HG02642 (cell line): Measurements from ENCODE around the gene PERM1.

Source experiments
- ATAC-seq: cut with Tn5 transposase; IDR thresholded peaks from one replicate; pipeline ENCODE4 v1.9.1; 2021; ENCODE audit warnings: mild to moderate bottlenecking; ENCODE audit not compliant: unreplicated experiment, poor library complexity

PERM1 gene

GRCh38 chr1:937521-937920, 44.4 kb downstream of the PERM1 start:
- ATAC-seq, result no peak

- ATAC-seq, result no peak
These were observed 45.3 kb downstream of the PERM1 start for GRCh38 chr1:936348-937264.

- no peak for ATAC-seq
These were observed 46.1 kb downstream of the PERM1 start for GRCh38 chr1:935751-936231.

- no peak for ATAC-seq
These were observed 46.7 kb downstream of the PERM1 start for GRCh38 chr1:934991-935750.

- no peak for ATAC-seq
These were observed 48.3 kb downstream of the PERM1 start for GRCh38 chr1:933603-933940.

GRCh38 chr1:932776-933602, 48.9 kb downstream of the PERM1 start:
- no peak for ATAC-seq

GRCh38 chr1:932173-932510, 49.8 kb downstream of the PERM1 start:
- ATAC-seq, result no peak

GRCh38 chr1:931380-932172, 50.3 kb downstream of the PERM1 start:
- ATAC-seq, result no peak

GRCh38 chr1:930633-931138, 51.2 kb downstream of the PERM1 start:
- no peak for ATAC-seq

GRCh38 chr1:929712-930632, 51.9 kb downstream of the PERM1 start:
- no peak for ATAC-seq

GRCh38 chr1:928825-929661, 52.9 kb downstream of the PERM1 start:
- no peak for ATAC-seq

- no peak for ATAC-seq
These were observed 54.1 kb downstream of the PERM1 start for GRCh38 chr1:927748-928147.

GRCh38 chr1:927234-927633, 54.7 kb downstream of the PERM1 start:
- no peak for ATAC-seq

- ATAC-seq, result no peak
These were observed 56.1 kb downstream of the PERM1 start for GRCh38 chr1:925561-926421.
